ENCODE measurements around the gene COG5.
"Not testable (repeated sequence)": the region's sequence is repeated elsewhere in the genome, so short reads cannot be mapped to it uniquely, and the experiment has no call there.

The COG5 gene

DNA sequence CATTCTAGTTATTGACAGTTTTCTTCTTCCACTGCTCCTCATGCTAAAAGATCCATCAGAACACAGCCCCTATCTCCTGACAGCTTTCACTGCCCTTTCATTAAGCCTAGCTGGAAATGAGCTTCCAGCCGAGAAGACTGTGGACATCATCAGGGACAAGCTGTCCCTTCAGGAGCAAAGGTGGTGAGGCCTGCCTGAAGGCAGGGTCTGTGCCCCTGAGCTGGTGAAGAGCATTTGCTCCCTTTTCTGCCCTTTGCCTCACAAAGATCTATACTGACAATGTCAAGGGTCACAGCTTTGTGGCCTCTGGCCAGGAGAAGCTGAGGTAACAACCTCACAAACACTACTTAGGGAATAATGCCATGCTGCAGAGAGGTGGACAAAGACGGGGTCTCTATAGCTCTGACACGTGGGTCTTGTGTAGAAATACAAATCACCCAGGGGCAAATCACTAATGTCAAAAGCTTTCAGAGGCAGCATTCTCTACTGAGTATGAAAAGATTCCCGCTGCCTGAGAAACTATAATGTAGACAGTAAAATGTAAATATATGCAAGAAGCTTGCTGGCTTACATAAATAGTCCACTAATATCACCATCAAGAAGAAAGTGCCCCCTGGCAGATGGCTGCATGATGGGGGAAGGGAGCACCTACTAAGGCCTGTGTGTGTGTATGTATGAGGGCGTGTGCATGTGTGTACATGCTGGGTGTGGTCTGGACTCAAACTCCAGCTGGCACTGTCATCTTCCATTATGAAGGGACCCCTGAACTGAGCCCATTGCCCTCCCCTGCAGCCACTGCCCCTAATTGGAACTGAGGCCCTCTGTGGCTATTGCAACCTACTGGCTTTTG is 339.1 kb downstream of the COG5 start:
- DNase-seq (ENCODE audit: low spot score), result no peak

- DNase-seq (ENCODE audit: low spot score), result not testable (repeated sequence)
Observed at GRCh38 chr7:107220806-107221205, 342.9 kb downstream of the COG5 start.

DNA sequence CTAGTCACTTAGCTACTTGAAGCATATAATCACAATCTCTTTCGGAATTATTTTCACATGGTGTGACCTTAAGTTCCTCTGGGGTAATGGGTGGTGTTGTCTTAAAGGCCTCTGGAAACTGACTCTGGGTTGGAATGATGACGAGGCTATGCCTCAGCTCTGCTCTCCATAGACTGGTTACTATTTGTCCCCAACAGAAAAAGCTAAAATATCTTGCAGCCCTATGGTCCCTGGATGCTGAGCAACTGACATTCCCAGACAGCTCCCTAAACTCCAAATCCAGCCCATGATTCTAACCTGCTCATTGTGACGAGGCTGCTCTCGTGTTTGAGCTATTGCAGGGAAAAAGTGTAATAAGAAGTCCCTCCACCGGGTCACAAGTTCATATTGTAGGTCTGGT is 343.4 kb downstream of the COG5 start:
- DNase-seq (ENCODE audit: low spot score), result no peak

- DNase-seq (ENCODE audit: low spot score), result no peak
Observed at GRCh38 chr7:107219563-107220244, 344.0 kb downstream of the COG5 start.

GRCh38 chr7:107213945-107214344 is 349.8 kb downstream of the COG5 start:
- DNase-seq (ENCODE audit: low spot score), result no peak

- DNase-seq (ENCODE audit: low spot score), result no peak
Observed at GRCh38 chr7:107213193-107213788, 350.4 kb downstream of the COG5 start.

DNA sequence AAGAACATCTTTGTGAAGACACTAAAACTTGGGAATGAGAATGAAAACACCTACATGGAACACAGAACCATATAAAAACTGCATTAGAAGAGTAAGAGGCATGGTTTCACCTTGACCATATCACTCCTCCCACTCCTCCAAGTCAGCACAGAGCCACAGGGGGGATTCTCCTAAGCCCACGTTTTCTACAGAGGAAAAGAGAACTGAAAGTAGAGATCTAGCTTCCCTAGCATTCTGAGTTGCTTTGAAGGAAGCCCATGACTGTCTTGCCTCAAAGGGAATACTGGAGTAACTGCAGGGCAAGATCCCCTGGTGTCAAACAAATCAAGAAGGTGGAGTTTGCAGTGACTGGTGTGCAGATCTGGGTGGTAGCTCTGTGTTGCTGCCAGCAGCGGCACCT is 351.0 kb downstream of the COG5 start:
- no peak for DNase-seq (ENCODE audit: low spot score)

GRCh38 chr7:107210400-107210799 is 353.3 kb downstream of the COG5 start:
- no peak for DNase-seq (ENCODE audit: low spot score)

DNA sequence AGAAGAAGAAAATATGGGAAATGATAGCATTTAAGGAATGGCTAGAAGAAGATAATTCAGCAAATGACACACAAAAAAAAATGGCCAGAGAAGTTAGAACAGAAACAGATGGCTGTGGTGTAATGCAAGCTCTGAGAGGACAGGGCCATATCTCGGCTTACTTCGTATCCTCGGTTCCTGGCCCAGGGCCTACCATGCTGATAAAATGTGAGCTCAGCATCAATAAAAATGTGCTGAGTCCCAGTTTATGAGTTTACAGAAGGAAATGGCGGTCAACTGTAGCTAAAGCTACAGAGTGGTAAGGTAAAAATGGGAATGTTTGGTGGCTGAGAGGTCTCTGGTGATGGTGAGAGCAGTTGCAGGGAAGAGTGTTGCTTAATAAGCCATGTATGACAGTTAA is 354.2 kb downstream of the COG5 start:
- DNase-seq (ENCODE audit: low spot score), result no peak

DNA sequence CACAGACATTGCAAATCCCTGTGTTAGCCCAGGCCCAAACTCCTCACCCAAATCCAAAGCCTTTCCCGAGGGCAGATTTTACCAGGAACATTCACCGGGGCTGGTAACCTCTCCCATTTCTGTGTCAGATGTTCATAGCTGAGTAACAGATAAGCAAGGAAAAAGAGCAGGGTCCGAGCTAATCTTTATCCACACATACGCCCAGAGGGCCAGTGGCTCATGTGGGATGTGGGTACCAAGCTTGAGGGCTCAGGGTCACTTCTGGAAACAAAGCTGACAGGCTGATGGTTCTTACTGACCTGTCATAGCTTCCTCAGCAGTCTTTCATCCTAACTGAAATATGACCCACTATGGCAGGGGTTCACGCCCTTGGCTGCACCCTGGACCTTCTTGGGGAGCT is 355.2 kb downstream of the COG5 start:
- DNase-seq (ENCODE audit: low spot score), result no peak

DNA sequence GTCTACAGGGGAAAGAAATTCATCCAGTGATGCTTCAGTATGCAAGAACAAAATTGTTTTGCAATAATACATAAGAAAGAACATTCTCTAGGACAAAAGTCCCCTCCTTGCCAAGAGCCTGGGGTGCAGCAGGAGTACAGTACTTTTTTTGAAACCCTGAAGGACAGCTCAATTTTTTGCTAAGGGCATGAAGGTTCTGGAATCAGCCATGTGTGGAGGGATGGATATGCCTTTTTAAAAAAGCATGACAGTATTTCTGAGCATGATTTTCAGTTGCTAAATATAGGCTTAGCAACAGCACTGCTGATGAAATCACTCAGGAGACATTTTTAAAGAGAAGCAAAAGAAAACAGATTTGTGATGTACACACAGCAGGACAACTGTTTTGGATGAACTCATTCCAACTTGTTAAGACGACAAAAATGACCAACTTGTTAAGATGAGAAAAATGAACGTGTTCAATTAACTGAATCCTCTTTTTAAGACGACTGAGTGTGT is 355.6 kb downstream of the COG5 start:
- DNase-seq (ENCODE audit: low spot score), result peak; percentile 26

GRCh38 chr7:107207459-107207858 is 356.3 kb downstream of the COG5 start:
- DNase-seq (ENCODE audit: low spot score), result no peak

- DNase-seq (ENCODE audit: low spot score), result no peak
Observed at GRCh38 chr7:107206706-107207105, 357.0 kb downstream of the COG5 start.

DNA sequence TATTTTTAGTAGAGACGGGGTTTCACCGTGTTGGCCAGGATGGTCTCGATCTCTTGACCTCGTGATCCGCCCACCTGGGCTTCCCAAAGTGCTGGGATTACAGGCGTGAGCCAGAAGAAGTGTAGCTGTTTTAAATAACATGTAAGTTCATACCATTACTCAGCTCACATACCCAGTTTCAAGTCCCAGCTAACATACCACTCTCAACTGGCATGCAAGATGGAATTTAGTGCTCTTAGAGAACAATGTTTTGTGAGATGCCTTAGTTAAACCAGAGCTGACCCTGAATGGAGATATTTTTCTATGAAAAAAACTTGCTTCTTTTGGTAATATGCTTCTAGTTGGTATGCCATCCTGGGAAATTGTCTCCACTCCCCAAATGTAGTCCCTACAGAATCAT is 357.6 kb downstream of the COG5 start:
- no peak for DNase-seq (ENCODE audit: low spot score)

GRCh38 chr7:107203607-107204006 is 360.1 kb downstream of the COG5 start:
- no peak for DNase-seq (ENCODE audit: low spot score)

DNA sequence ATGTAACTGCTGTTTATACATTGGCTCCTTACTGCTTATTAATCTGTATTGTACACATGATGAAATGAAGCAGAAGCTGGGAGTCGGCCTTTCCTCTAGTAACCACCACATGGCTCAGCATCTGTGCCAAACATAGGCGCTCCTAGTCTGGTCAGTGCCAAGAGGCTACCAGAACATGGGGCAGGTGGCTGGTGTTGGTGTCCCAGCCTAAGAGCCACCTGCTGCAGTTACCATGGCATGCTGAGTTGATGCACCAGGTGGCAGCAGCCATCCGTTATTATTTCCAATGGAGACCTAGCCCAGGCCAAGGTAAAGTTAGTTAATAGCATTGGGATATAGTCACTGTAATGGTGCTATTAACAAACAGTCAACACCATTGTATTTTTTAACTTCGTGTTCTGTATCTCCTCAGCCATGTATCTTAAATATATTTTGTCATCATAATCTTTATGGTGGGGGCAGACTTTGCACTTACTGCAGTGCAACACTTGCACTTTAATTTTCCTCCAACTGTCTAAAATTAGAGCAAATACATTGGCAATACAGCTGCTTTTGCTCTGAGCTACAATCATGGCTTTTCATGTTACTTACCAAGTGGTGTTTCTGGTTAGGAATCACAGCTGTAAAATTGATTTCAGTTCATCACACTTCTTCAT is 361.8 kb downstream of the COG5 start:
- DNase-seq (ENCODE audit: low spot score), result peak; percentile 36

DNA sequence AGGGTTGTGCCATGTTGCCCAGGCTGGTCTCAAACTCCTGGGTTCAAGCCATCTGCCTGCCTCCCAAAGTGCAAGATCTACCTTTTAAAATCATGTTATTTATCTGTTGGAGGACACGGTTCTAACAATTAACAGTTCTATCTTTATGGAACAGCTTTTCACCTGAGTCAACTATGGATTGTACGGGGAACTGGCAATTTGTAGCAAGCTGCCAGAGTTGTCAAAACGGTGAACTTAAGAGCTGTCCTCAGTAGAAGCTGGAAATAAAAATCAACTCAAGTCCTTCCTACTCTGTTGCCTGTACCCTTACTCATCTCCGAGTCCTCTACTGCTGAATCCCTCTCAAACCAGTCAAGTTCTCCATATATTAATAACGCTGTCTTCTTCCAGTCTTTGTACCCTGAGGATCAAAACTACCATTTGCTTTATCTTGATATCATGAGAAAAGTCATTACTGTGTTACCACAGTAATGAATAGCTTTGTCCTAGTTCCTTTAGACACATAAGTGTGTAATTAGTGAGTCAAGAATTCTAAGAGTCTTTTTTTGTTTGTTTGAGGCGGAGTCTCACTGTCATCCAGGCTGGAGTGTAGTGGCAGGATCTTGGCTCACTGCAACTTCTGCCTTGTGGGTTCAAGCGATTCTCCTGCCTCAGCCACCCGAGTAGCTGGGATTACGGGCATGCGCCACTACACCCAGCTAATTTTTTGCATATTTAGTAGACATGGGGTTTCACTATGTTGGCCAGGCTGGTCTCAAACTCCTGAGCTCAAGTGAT is 366.7 kb downstream of the COG5 start:
- DNase-seq (ENCODE audit: low spot score), result no peak

DNA sequence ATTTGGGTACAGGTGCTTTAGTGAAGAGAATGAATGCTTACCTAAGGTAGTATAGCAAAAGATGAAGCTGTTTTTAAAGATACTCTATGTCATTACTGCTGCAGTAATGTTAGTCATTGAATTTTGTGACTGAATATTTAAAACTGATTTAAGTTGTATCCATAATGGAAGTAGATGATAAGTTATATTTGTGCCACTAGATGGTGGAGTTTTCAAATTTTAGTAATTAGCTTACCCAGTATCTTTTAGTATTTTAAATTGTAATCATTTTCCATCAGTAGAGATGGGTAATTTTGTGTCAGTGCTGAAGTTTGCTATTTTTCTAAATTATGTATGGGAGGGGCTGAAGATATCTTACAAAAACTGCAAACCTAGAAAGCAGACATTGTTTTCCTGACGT is 369.7 kb downstream of the COG5 start:
- no peak for DNase-seq (ENCODE audit: low spot score)

GRCh38 chr7:107190090-107190489 is 373.6 kb downstream of the COG5 start:
- DNase-seq (ENCODE audit: low spot score), result no peak

- DNase-seq (ENCODE audit: low spot score), result no peak
Observed at GRCh38 chr7:107187774-107188173, 375.9 kb downstream of the COG5 start.

GRCh38 chr7:107186240-107186639 is 377.5 kb downstream of the COG5 start:
- no peak for DNase-seq (ENCODE audit: low spot score)

DNA sequence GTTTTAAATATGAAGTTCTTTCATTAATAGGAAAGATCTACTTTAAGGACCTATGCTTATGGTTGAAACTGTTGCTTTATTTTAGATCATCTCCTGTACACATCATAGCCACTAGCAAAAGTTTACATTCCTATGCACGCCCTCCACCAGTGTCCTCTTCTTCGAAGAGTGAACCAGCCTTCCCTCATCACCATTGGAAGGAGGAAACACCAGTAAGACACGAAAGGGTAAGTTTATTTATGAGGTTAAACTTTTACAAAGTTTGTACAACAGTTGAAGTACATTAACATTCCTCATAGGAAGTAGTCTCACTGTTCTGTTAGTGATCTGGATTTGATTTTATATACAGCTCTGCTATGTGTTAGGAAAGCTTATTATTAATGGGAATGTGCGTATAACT is 378.0 kb downstream of the COG5 start:
- DNase-seq (ENCODE audit: low spot score), result no peak
